Measurements from ENCODE around the gene MYOCOS.
A peak's percentile ranks its signal among the peaks of the same experiment; 100 is the strongest.

MYOCOS gene

DNA sequence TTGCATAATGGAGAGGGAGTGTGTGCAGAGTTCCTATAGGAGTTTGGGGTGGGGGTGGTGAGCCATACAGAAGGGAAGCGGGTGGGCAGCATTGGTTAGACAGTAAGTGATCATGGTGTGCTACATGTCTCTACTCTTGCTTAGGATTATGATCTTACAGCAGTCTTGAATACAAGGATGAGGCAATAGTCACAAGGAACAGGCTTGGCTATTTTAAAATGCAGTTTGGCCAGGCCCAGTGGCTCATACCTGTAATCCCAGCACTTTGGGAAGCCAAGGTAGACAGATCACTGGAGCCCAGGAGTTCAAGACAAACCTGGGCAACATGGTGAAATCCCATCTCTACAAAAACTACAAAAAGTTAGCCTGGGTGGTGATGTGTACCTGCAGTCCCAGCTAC is 18.2 kb downstream of the MYOCOS start:
- TF ChIP-seq FOXA1 (IDR thresholded peaks at IDR 0.05), result no peak
- TF ChIP-seq SP1 (IDR thresholded peaks at IDR 0.05), result no peak
- TF ChIP-seq HDGF (IDR thresholded peaks at IDR 0.05; ENCODE audit: borderline replicate concordance), result no peak
- TF ChIP-seq ARNT (IDR thresholded peaks at IDR 0.05), result no peak
- no peak for TF ChIP-seq ELF4 (IDR thresholded peaks at IDR 0.05)
- no peak for TF ChIP-seq ZNF384 (IDR thresholded peaks at IDR 0.05)
- no peak for TF ChIP-seq LEF1 (IDR thresholded peaks at IDR 0.05; ENCODE audit: borderline replicate concordance)
- no peak for TF ChIP-seq FOXK2 (IDR thresholded peaks at IDR 0.05)
- no peak for TF ChIP-seq FOXM1 (IDR thresholded peaks at IDR 0.05; ENCODE audit: borderline replicate concordance)
- TF ChIP-seq TARDBP (IDR thresholded peaks at IDR 0.05), result no peak
- TF ChIP-seq L3MBTL2 (conservative IDR thresholded peaks at IDR 0.05), result no peak
- TF ChIP-seq, protein P1, sequence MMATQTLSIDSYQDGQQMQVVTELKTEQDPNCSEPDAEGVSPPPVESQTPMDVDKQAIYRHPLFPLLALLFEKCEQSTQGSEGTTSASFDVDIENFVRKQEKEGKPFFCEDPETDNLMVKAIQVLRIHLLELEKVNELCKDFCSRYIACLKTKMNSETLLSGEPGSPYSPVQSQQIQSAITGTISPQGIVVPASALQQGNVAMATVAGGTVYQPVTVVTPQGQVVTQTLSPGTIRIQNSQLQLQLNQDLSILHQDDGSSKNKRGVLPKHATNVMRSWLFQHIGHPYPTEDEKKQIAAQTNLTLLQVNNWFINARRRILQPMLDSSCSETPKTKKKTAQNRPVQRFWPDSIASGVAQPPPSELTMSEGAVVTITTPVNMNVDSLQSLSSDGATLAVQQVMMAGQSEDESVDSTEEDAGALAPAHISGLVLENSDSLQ (IDR thresholded peaks at IDR 0.05), result no peak
- TF ChIP-seq NFRKB (IDR thresholded peaks at IDR 0.05), result no peak
- TF ChIP-seq CTBP1 (IDR thresholded peaks at IDR 0.05; ENCODE audit: borderline replicate concordance), result no peak
- no peak for DNase-seq (ENCODE audit: extremely low spot score)
- ChIA-PET CTCF (no interaction called here), POLR2A (no interaction called here)

DNA sequence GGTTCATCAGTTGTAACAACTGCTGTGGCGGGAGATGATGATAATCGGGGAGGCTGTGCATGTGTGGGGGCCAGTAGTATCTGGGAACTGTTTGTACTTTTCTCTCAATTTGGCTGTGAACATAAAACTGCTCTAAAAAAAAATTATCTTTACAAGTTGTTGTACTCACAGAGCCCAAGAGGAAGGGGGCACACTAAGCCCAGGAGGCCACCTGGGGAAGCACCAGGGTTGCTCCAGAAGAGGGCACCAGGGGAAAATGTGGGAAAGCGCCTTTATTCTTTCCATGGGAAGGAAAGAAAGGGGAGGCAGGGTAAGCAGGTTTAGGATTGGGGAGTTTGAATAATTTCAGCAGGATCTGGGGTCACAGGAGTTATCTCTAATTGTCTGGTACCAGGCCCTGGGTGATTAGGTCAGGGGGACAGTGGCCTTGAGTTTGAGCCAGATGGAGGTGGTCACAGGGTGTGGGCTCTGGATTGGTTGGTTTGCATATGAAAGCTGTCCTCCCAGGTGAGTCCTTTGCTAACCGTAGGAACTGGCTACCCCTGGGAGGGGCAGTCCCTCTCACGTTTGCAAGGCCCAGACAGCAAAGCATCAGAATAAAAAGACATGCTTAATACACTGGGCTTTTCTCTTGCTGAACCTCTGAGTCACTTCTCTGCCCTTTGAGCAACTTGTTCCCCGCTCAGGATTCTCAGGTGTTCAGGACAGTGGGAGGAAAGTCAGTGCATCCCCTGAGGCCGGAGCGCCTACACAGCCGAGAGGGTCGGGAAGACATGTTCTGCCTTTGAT is 19.2 kb downstream of the MYOCOS start:
- TF ChIP-seq BHLHE40 (IDR thresholded peaks at IDR 0.05; ENCODE audit: borderline replicate concordance) (no peak), HDGF (IDR thresholded peaks at IDR 0.05; ENCODE audit: borderline replicate concordance) (no peak), FOXA1 (IDR thresholded peaks at IDR 0.05) (no peak), TARDBP (IDR thresholded peaks at IDR 0.05) (no peak), SP1 (IDR thresholded peaks at IDR 0.05) (no peak), ARNT (IDR thresholded peaks at IDR 0.05) (no peak), NFRKB (IDR thresholded peaks at IDR 0.05) (no peak), SUZ12 (IDR thresholded peaks at IDR 0.05) (no peak), ELF4 (IDR thresholded peaks at IDR 0.05) (no peak), CTBP1 (IDR thresholded peaks at IDR 0.05; ENCODE audit: borderline replicate concordance) (no peak), LEF1 (IDR thresholded peaks at IDR 0.05; ENCODE audit: borderline replicate concordance) (no peak), L3MBTL2 (conservative IDR thresholded peaks at IDR 0.05) (no peak)
- TF ChIP-seq, protein P1 (IDR thresholded peaks at IDR 0.05), result no peak
- POLR2A ChIA-PET, result no interaction called here
- DNase-seq (ENCODE audit: extremely low spot score), result no peak
- CTCF ChIA-PET, result interaction anchor here (0.6 kb wide), 1 partner anchor 9 kb away, joined by 3 read pairs; no protein-coding TSS in a partner anchor

DNA sequence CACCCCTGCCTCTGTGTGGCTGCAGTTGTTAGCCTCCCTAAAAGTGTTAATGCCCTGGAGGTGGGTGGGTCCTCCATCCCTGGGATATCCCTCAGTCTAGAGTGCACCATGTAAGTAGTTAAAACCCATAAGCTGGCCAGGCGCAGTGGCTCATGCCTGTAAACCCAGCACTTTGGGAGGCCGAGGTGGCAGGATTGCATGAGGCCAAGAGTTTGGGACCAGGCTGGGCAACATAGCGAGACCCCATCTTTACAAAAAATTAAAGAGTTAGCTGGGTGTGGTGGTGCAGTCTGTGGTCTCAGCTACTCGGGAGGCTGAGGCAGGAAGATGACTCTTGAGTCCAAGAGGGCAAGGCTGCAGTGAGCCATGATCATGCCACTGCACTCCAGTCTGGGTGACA is 20.2 kb downstream of the MYOCOS start:
- ChIA-PET CTCF (interaction anchor here (0.6 kb wide), 1 partner anchor 95 kb away, joined by 3 read pairs; no protein-coding TSS in a partner anchor), POLR2A (no interaction called here)
- no peak for TF ChIP-seq ZNF384 (IDR thresholded peaks at IDR 0.05)
- TF ChIP-seq NFRKB (IDR thresholded peaks at IDR 0.05), result no peak
- no peak for TF ChIP-seq CTBP1 (IDR thresholded peaks at IDR 0.05; ENCODE audit: borderline replicate concordance)
- no peak for TF ChIP-seq FOXM1 (IDR thresholded peaks at IDR 0.05; ENCODE audit: borderline replicate concordance)
- TF ChIP-seq LEF1 (IDR thresholded peaks at IDR 0.05; ENCODE audit: borderline replicate concordance), result no peak
- no peak for TF ChIP-seq FOXK2 (IDR thresholded peaks at IDR 0.05)
- no peak for DNase-seq (ENCODE audit: extremely low spot score)

DNA sequence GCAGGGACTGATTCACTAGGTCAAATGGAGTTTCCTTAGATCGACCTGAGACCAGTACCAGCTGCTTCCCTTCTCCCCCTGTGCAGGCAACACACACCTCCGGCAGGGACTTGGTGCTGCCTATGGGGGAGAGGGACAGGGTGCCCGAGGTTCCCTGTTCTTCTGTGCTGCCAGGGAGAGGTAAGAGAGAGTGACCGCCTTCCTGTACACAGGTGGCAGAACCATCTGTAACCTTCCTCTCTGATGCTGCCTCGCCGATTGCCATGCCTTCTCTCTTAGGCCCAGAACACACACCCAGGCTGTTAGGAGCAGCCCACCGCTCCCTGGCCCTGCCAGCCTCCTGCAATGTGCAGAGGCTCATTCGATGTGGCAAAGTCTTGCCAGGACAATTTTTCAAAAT is 21.1 kb downstream of the MYOCOS start:
- DNase-seq (ENCODE audit: extremely low spot score), result no peak
- ChIA-PET POLR2A (no interaction called here), CTCF (interaction anchor here (0.6 kb wide), 2 partner anchors 94 to 395 kb away, joined by 3 read pairs; partner anchors contain the start of gene FMO1)
- TF ChIP-seq NFRKB (IDR thresholded peaks at IDR 0.05) (no peak), SUZ12 (IDR thresholded peaks at IDR 0.05) (no peak), ZNF384 (IDR thresholded peaks at IDR 0.05) (no peak), LEF1 (IDR thresholded peaks at IDR 0.05; ENCODE audit: borderline replicate concordance) (no peak), BHLHE40 (IDR thresholded peaks at IDR 0.05; ENCODE audit: borderline replicate concordance) (no peak), HDGF (IDR thresholded peaks at IDR 0.05; ENCODE audit: borderline replicate concordance) (no peak), L3MBTL2 (conservative IDR thresholded peaks at IDR 0.05) (no peak), FOXM1 (IDR thresholded peaks at IDR 0.05; ENCODE audit: borderline replicate concordance) (no peak), TARDBP (IDR thresholded peaks at IDR 0.05) (no peak), FOXK2 (IDR thresholded peaks at IDR 0.05) (no peak), ELF4 (IDR thresholded peaks at IDR 0.05) (no peak), ARNT (IDR thresholded peaks at IDR 0.05) (no peak), FOXA1 (IDR thresholded peaks at IDR 0.05) (no peak), CTBP1 (IDR thresholded peaks at IDR 0.05; ENCODE audit: borderline replicate concordance) (no peak)
- TF ChIP-seq, protein P1 (IDR thresholded peaks at IDR 0.05), result no peak

DNA sequence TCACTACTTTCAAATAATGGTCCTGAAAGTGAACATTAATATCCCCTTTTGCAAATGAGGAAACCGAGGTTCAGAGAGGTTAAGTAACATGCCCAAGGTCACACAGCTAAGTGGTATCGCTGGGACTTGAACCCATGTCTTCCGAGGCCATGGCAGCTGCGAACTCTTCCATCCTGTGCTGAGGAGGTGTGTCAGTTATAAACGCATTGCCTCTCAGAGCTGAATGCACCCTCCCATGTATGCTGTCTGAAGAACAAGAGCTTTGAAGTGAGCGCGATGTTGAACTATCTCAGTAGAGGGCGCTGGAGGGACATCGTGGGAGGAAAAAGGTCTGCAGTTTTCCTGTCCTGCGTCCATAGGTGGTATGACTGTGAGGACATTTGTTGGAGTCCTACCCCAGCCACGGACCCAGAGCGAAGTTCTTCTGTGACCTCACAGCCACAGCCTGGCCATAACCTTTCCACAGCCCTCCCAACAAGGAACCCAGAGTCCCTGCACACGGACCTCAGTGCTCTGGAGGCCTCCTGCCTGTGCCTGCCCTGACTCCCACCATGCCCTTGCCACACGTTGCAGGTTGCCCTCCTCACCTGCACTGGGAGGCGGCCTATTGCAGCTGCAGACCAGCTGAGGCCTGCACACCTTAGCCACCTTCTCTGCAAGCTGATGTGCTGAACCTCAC is 22.9 kb downstream of the MYOCOS start:
- DNase-seq (ENCODE audit: extremely low spot score), result peak; percentile 85
- TF ChIP-seq, protein P1 (IDR thresholded peaks at IDR 0.05), result peak; percentile 38
- no peak for TF ChIP-seq SUZ12 (IDR thresholded peaks at IDR 0.05)
- CTCF ChIA-PET, result interaction anchor here (0.6 to 2.3 kb wide), 16 partner anchors 9 to 344 kb away, joined by 3 to 17 read pairs (median 3); partner anchors contain the start of genes METTL13 and VAMP4
- POLR2A ChIA-PET, result interaction anchor here (1.0 kb wide), 2 partner anchors 97 to 137 kb away, joined by 3 to 6 read pairs; partner anchors contain the start of genes METTL13 and VAMP4

All from HEK293T (cell line).